Stimulated activated CD4-positive, alpha-beta T cell treated with anti-CD3 and anti-CD28 coated beads, TNF-alpha, amount 100 ng/mL, for 48 hours (primary cell): ENCODE results near the gene ERICH6B.

Experiments used
- DNase-seq, 3 donors: peaks; one replicate each; pipeline ENCODE4 v3.0.0-alpha.2; 2020; ENCODE audit warnings: low read depth in 3 of 3

ERICH6B gene

GRCh38 chr13:45601680-45602079, 13.9 kb downstream of the ERICH6B start:
- DNase-seq: no peak

GRCh38 chr13:45598597-45598996, 16.9 kb downstream of the ERICH6B start:
- DNase-seq: no peak

- DNase-seq: no peak
Observed at GRCh38 chr13:45596800-45597475, 18.6 kb downstream of the ERICH6B start.

GRCh38 chr13:45595965-45596364, 19.6 kb downstream of the ERICH6B start:
- no peak for DNase-seq

- DNase-seq: no peak
Observed at GRCh38 chr13:45594764-45595163, 20.8 kb downstream of the ERICH6B start.

- DNase-seq: no peak
Observed at GRCh38 chr13:45594227-45594626, 21.3 kb downstream of the ERICH6B start.

GRCh38 chr13:45592758-45593157, 22.8 kb downstream of the ERICH6B start:
- DNase-seq: no peak

GRCh38 chr13:45590066-45590465, 25.5 kb downstream of the ERICH6B start:
- no peak for DNase-seq

GRCh38 chr13:45587897-45588296, 27.6 kb downstream of the ERICH6B start:
- no peak for DNase-seq

GRCh38 chr13:45584816-45585215, 30.7 kb downstream of the ERICH6B start:
- no peak for DNase-seq

GRCh38 chr13:45582408-45583076, 33.0 kb downstream of the ERICH6B start:
- no peak for DNase-seq

GRCh38 chr13:45576466-45576865, 39.1 kb downstream of the ERICH6B start:
- DNase-seq: no peak

GRCh38 chr13:45575830-45576180, 39.7 kb downstream of the ERICH6B start:
- no peak for DNase-seq

GRCh38 chr13:45575146-45575829, 40.3 kb downstream of the ERICH6B start:
- DNase-seq: no peak

- DNase-seq: no peak
Observed at GRCh38 chr13:45565331-45565730, 50.2 kb downstream of the ERICH6B start.

- DNase-seq: peak in 1 of 3 donors; percentile 1
Observed at GRCh38 chr13:45564133-45564776, 51.3 kb downstream of the ERICH6B start.

GRCh38 chr13:45554604-45555109, 60.9 kb downstream of the ERICH6B start:
- DNase-seq: no peak

- DNase-seq: no peak
Observed at GRCh38 chr13:45548281-45548680, 67.3 kb downstream of the ERICH6B start.

GRCh38 chr13:45546410-45546765, 69.2 kb downstream of the ERICH6B start:
- no peak for DNase-seq

GRCh38 chr13:45545686-45546409, 69.7 kb downstream of the ERICH6B start:
- no peak for DNase-seq

GRCh38 chr13:45544520-45544919, 71.0 kb downstream of the ERICH6B start:
- DNase-seq: no peak

GRCh38 chr13:45542878-45543277, 72.7 kb downstream of the ERICH6B start:
- no peak for DNase-seq
